ENCODE data around the gene PRDM4. TPM values are rescaled to one million over a fixed set of nuclear protein-coding genes. Genes with fewer than 3 reads are reported as not detected.

Gene PRDM4
- polyA plus RNA-seq, 2 of the 4 experiments (the other 2 are of a cell fraction), result 14.6 to 31.6 TPM

GRCh38 chr12:107684990-107685359 is 76.0 kb downstream of the PRDM4 start:
- TF ChIP-seq MAFK (IDR thresholded peaks at IDR 0.05; ENCODE audit: partially characterized antibody) (no peak), SREBF2 (IDR thresholded peaks at IDR 0.05) (no peak), KDM5A (IDR thresholded peaks at IDR 0.05) (no peak), HES2 (IDR thresholded peaks at IDR 0.05) (no peak), FOSB (CRISPR knock-in tag; IDR thresholded peaks at IDR 0.05) (no peak), USF2 (IDR thresholded peaks at IDR 0.05) (peak; percentile 81), NPAS2 (CRISPR knock-in tag; IDR thresholded peaks at IDR 0.05; ENCODE audit: borderline replicate concordance) (no peak), ATOH8 (CRISPR knock-in tag; IDR thresholded peaks at IDR 0.05; ENCODE audit: low read depth) (no peak), MAX (IDR thresholded peaks at IDR 0.05) (no peak)
- DNase-seq (ENCODE audit: low read depth in 1 of 2, low spot score in 1 of 2) (peak; percentile 43 to 71), FAIRE-seq (no peak), ATAC-seq (peak; percentile 52 to 60)
- POLR2A ChIA-PET, result interaction anchor here (0.6 kb wide), 1 partner anchor 202 kb away, joined by 4 read pairs; no protein-coding TSS in a partner anchor
- peak overlapping the region; percentile 88 for H3K4me2 ChIP-seq
- CTCF ChIA-PET, result interaction anchor here (0.6 to 2.6 kb wide), 6 partner anchors 9 to 247 kb away, joined by 3 to 13 read pairs (median 4); no protein-coding TSS in a partner anchor
- 4% methylated on average over 9 of the region's 9 CpGs for WGBS (ENCODE audit: missing lambda C conversion rate)
- peak overlapping the region; percentile 88 for H3K4me3 ChIP-seq
- H3K4me1 ChIP-seq, result peaks cover 14% of the 10 kb centered on the region
- peak overlapping the region; percentile 85 to 93 for H3K27ac ChIP-seq
- H3K9me3 ChIP-seq, result no peaks in the 10 kb centered on the region

GRCh38 chr12:107684029-107684795 is 76.7 kb downstream of the PRDM4 start:
- DNase-seq (ENCODE audit: low read depth in 1 of 2, low spot score in 1 of 2) (no peak), ATAC-seq (no peak), FAIRE-seq (no peak)
- POLR2A ChIA-PET, result no interaction called here
- H3K27ac ChIP-seq, result peak overlapping the region; percentile 85 to 93
- TF ChIP-seq E2F6 (IDR thresholded peaks at IDR 0.05; ENCODE audit: borderline replicate concordance, low read depth), result no peak
- no peaks in the 10 kb centered on the region for H3K9me3 ChIP-seq
- peak overlapping the region; percentile 88 for H3K4me2 ChIP-seq
- peak overlapping the region; percentile 88; the same call in 2 of the 3 replicates for H3K4me3 ChIP-seq
- WGBS (ENCODE audit: missing lambda C conversion rate), result 58% methylated on average over 3 of the region's 3 CpGs
- peaks cover 14% of the 10 kb centered on the region for H3K4me1 ChIP-seq
- CTCF ChIA-PET, result interaction anchor here (0.6 to 2.6 kb wide), 5 partner anchors 8 to 246 kb away, joined by 3 to 13 read pairs (median 4); no protein-coding TSS in a partner anchor

Other genes with a start within 250 kb of the PRDM4 start
- 115 and 191 TPM in 2 replicates for gene PWP1, start 75.3 kb downstream of the PRDM4 start, polyA plus RNA-seq (2011; rRNA removed)
- 129 to 140 TPM (median 132 TPM) in 3 replicates for gene PWP1, start 75.3 kb downstream of the PRDM4 start, polyA plus RNA-seq (2017; fragmentation: RNase III; extraction: RNeasy Plus Mini Kit Qiagen cat#74134 plus additional on column Dnase treatment)
- not detected in 2 replicates for gene ASCL4, start 13.6 kb upstream of the PRDM4 start, polyA plus RNA-seq (2011; rRNA removed)
- not detected in 3 replicates for gene ASCL4, start 13.6 kb upstream of the PRDM4 start, polyA plus RNA-seq (2017; fragmentation: RNase III; extraction: RNeasy Plus Mini Kit Qiagen cat#74134 plus additional on column Dnase treatment)

Measured in A549 (cell line).